Left forelimb (tissue), 1 donor: ENCODE measurements around the gene STAC3.

Experiments
- DNase-seq: peaks from one replicate; pipeline ENCODE4 v3.0.0-alpha.2; 2018; ENCODE audit warnings: low spot score

Gene STAC3

GRCh38 chr12:57210461-57210860 lies 40.5 kb downstream of the STAC3 start:
- no peak for DNase-seq

- no peak for DNase-seq
Observed at GRCh38 chr12:57209916-57210315, 41.1 kb downstream of the STAC3 start.

GRCh38 chr12:57208631-57209282 lies 42.2 kb downstream of the STAC3 start:
- DNase-seq = no peak

- DNase-seq = no peak
Observed at GRCh38 chr12:57207731-57208630, 43.0 kb downstream of the STAC3 start.

GRCh38 chr12:57205931-57206330 lies 45.1 kb downstream of the STAC3 start:
- no peak for DNase-seq

GRCh38 chr12:57205186-57205585 lies 45.8 kb downstream of the STAC3 start:
- no peak for DNase-seq

GRCh38 chr12:57204454-57204853 lies 46.5 kb downstream of the STAC3 start:
- DNase-seq = no peak

GRCh38 chr12:57203791-57204190 lies 47.2 kb downstream of the STAC3 start:
- DNase-seq = no peak

- DNase-seq = no peak
Observed at GRCh38 chr12:57203201-57203600, 47.8 kb downstream of the STAC3 start.

- DNase-seq = no peak
Observed at GRCh38 chr12:57202321-57202720, 48.7 kb downstream of the STAC3 start.

GRCh38 chr12:57201631-57202030 lies 49.4 kb downstream of the STAC3 start:
- no peak for DNase-seq

- no peak for DNase-seq
Observed at GRCh38 chr12:57201219-57201618, 49.8 kb downstream of the STAC3 start.

GRCh38 chr12:57200497-57200896 lies 50.5 kb downstream of the STAC3 start:
- DNase-seq = no peak

GRCh38 chr12:57199191-57199590 lies 51.8 kb downstream of the STAC3 start:
- DNase-seq = no peak

- DNase-seq = no peak
Observed at GRCh38 chr12:57198329-57198728, 52.7 kb downstream of the STAC3 start.

GRCh38 chr12:57196956-57197355 lies 54.0 kb downstream of the STAC3 start:
- DNase-seq = no peak

- DNase-seq = no peak
Observed at GRCh38 chr12:57196439-57196838, 54.5 kb downstream of the STAC3 start.

GRCh38 chr12:57195611-57196371 lies 55.2 kb downstream of the STAC3 start:
- no peak for DNase-seq

GRCh38 chr12:57195186-57195585 lies 55.8 kb downstream of the STAC3 start:
- DNase-seq = no peak

- DNase-seq = no peak
Observed at GRCh38 chr12:57194253-57194652, 56.7 kb downstream of the STAC3 start.

- no peak for DNase-seq
Observed at GRCh38 chr12:57193706-57194245, 57.2 kb downstream of the STAC3 start.
